OCI-LY7 (cell line): Measurements from ENCODE around the gene PHETA2.

Source experiments
- EZH2phosphoT487 ChIP-seq: fragments of 200-600 bp; sonication (generic); IDR thresholded peaks from 2 replicates; pipeline ENCODE4 v1.6.1; 2018; ENCODE audit warnings: low read depth, borderline replicate concordance, mild to moderate bottlenecking, mixed run types, antibody characterized with exemption, low read length, moderate library complexity, mixed read lengths
- TF ChIP-seq, protein P1 (sequence below): fragments of 200-600 bp; sonication (generic); conservative IDR thresholded peaks from 2 replicates; pipeline ENCODE4 v1.5.1; 2014; ENCODE audit warnings: mild to moderate bottlenecking, antibody characterized with exemption, low read length, moderate library complexity, mixed read lengths

DNA sequence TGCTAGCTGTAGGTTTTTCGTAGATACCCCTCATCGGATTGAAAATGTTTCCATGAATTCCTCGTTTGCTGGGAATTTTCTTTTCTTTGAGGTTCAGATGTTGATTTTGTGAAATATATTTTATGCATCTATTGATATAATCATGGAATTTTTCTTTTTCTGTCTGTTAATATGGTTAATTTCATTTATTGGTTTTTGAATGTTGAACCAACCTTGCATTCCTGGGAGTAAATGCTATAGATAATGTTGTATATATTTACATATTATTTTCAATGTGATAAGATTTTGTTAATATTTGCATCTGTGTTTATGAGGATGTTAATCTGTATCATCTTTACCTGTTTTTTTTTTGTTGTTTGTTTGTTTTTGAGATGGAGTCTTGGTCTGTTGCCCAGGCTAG, 27.2 kb downstream of the PHETA2 start:
- TF ChIP-seq, protein P1, sequence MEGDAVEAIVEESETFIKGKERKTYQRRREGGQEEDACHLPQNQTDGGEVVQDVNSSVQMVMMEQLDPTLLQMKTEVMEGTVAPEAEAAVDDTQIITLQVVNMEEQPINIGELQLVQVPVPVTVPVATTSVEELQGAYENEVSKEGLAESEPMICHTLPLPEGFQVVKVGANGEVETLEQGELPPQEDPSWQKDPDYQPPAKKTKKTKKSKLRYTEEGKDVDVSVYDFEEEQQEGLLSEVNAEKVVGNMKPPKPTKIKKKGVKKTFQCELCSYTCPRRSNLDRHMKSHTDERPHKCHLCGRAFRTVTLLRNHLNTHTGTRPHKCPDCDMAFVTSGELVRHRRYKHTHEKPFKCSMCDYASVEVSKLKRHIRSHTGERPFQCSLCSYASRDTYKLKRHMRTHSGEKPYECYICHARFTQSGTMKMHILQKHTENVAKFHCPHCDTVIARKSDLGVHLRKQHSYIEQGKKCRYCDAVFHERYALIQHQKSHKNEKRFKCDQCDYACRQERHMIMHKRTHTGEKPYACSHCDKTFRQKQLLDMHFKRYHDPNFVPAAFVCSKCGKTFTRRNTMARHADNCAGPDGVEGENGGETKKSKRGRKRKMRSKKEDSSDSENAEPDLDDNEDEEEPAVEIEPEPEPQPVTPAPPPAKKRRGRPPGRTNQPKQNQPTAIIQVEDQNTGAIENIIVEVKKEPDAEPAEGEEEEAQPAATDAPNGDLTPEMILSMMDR, result no peak
- no peak for TF ChIP-seq EZH2phosphoT487
